ENCODE results near the gene HRC. TPM values are rescaled to one million over a fixed set of nuclear protein-coding genes. Genes with fewer than 3 reads are reported as not detected.

HRC gene
- total and polyA plus RNA-seq, 2 of the 8 experiments (the other 6 are each of a cell fraction or from before 2014, with no cell fraction given), result 2.3 to 2.6 TPM

DNA sequence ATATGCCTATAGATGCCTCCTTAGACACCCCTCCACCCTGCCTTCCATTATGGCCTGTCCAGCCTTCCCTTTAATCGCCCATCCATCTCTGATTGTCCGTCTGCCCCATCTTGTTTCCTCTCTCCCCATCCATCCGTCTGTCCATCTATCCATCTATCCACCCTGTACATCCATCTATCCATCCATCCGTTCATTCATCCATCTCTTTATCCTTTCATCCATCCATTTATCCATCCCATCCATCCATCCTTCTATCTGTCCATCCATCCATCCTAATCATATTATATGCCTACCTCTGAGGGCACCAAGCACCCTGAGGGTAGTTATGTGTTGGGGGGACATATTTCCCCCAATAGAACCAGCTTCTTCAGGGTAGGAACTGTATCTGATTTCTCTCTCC lies 25.5 kb upstream of the HRC start:
- Histone ChIP-seq H4K20me1 (replicated peaks in 1 of 2; ENCODE audit: control insufficient read depth in 1 of 2, insufficient read depth in 2 of 2, low read length in 2 of 2) (no peaks in the 10 kb centered on the region), H2AK5ac (ENCODE audit: low read depth, low read length) (no peak overlapping the region), H3K36me3 (ENCODE audit: control insufficient read depth in 2 of 4, insufficient read depth in 4 of 4, low read length in 3 of 4) (no peaks in the 10 kb centered on the region), H2AFZ (ENCODE audit: low read length) (no peak overlapping the region), H3K4me1 (replicated peaks in 1 of 4; ENCODE audit: control insufficient read depth in 3 of 4, insufficient read depth in 4 of 4, low read length in 3 of 4) (0 out of 7 replicates have a peak, but pooled peaks cover 0 to 2% (median 0%) of the 10 kb centered on the region in 4 experiments), H2BK20ac (ENCODE audit: low read length) (no peak overlapping the region), H3K9ac (replicated peaks in 1 of 4; ENCODE audit: extremely low read depth in 1 of 4, low read depth in 3 of 4, low read length in 3 of 4) (no peak overlapping the region), H2BK120ac (replicated peaks; ENCODE audit: low read depth, low read length) (no peak overlapping the region), H2BK5ac (ENCODE audit: low read depth, low read length) (no peak overlapping the region), H3K79me2 (ENCODE audit: control insufficient read depth in 1 of 2, insufficient read depth in 2 of 2, low read length in 2 of 2) (no peaks in the 10 kb centered on the region), H3K27me3 (replicated peaks in 1 of 4; ENCODE audit: control insufficient read depth in 3 of 4, extremely low read depth in 1 of 4, insufficient read depth in 3 of 4, low read length in 3 of 4) (no peaks in the 10 kb centered on the region; a peak in 1 of 7 replicates), H3K56ac (replicated peaks; ENCODE audit: insufficient read length, low read depth, low read length) (no peak overlapping the region), H3K27ac (ENCODE audit: low read depth, low read length) (no peak overlapping the region), H2BK15ac (ENCODE audit: low read length) (no peak overlapping the region), H4K91ac (replicated peaks; ENCODE audit: insufficient read length, low read length) (no peak overlapping the region), H4K8ac (ENCODE audit: extremely low read depth, insufficient read depth, low read length) (no peak overlapping the region), H3K9me3 (ENCODE audit: insufficient read depth in 2 of 2, low read depth in 1 of 2, low read length in 1 of 2) (no peaks in the 10 kb centered on the region), H3K79me1 (ENCODE audit: low read depth, low read length) (no peaks in the 10 kb centered on the region), H3K23me2 (ENCODE audit: low read depth, low read length) (peaks cover 8% of the 10 kb centered on the region; the same call in 1 of the 2 replicates), H3K18ac (ENCODE audit: extremely low read depth, low read length) (no peak overlapping the region), H3K4me2 (ENCODE audit: insufficient read depth in 1 of 2, low read depth in 2 of 2, low read length in 2 of 2) (no peak overlapping the region), H3K4ac (replicated peaks; ENCODE audit: insufficient read length, low read depth, low read length) (no peak overlapping the region), H3K23ac (ENCODE audit: insufficient read length) (no peak overlapping the region), H3K4me3 (ENCODE audit: extremely low read depth in 1 of 4, insufficient read depth in 2 of 4, low read depth in 3 of 4, low read length in 4 of 4) (no peak overlapping the region), H2BK12ac (ENCODE audit: low read depth, low read length) (no peak overlapping the region), H4K5ac (ENCODE audit: insufficient read length, low read depth, low read length) (no peak overlapping the region), H3K14ac (ENCODE audit: insufficient read length) (no peak overlapping the region)
- 96 to 100% methylated on average over 1 to 4 of the region's 4 CpGs for WGBS, 2 experiments (ENCODE audit: extremely low coverage in 1 of 2, insufficient coverage in 1 of 2, insufficient read length in 1 of 2, insufficient replicate concordance in 2 of 2, low coverage in 1 of 2, low lambda C conversion rate in 2 of 2, missing lambda C conversion rate in 1 of 2)
- POLR2A ChIA-PET (ENCODE audit: partially characterized antibody), result interaction anchor here (1.0 kb wide), 2 partner anchors 30 to 42 kb away, joined by 3 read pairs; no protein-coding TSS in a partner anchor
- no peak for DNase-seq (ENCODE audit: low read depth in 1 of 2, low spot score in 2 of 2)
- no peak for FAIRE-seq
- CTCF ChIA-PET (ENCODE audit: partially characterized antibody), result interaction anchor here (0.6 to 6.8 kb wide), 6 partner anchors 14 to 360 kb away, joined by 3 to 43 read pairs (median 3); no protein-coding TSS in a partner anchor
- TF ChIP-seq SP1 (IDR thresholded peaks at IDR 0.05; ENCODE audit: low read depth, low read length) (no peak), CBX5 (IDR thresholded peaks at IDR 0.05; ENCODE audit: low read depth, low read length) (no peak), RBBP5 (IDR thresholded peaks at IDR 0.05; ENCODE audit: borderline replicate concordance, low read depth, low read length) (no peak), SP4 (IDR thresholded peaks at IDR 0.05; ENCODE audit: low read length) (no peak), SRF (IDR thresholded peaks at IDR 0.05; ENCODE audit: low read depth, low read length) (no peak), KDM4A (IDR thresholded peaks at IDR 0.05; ENCODE audit: low read depth, low read length, severe bottlenecking) (no peak), RFX5 (IDR thresholded peaks at IDR 0.05; ENCODE audit: borderline replicate concordance, low read depth, low read length) (no peak), EP300 (IDR thresholded peaks at IDR 0.05; ENCODE audit: borderline replicate concordance in 1 of 2, low read depth in 2 of 2, low read length in 2 of 2) (no peak), GTF2F1 (IDR thresholded peaks at IDR 0.05; ENCODE audit: borderline replicate concordance, low read depth, low read length) (no peak), CTBP2 (IDR thresholded peaks at IDR 0.05; ENCODE audit: borderline replicate concordance, insufficient read depth, insufficient read length, low read length) (no peak), HDAC6 (IDR thresholded peaks at IDR 0.05; ENCODE audit: low read depth, low read length) (no peak)
- TF ChIP-seq, protein P1, sequence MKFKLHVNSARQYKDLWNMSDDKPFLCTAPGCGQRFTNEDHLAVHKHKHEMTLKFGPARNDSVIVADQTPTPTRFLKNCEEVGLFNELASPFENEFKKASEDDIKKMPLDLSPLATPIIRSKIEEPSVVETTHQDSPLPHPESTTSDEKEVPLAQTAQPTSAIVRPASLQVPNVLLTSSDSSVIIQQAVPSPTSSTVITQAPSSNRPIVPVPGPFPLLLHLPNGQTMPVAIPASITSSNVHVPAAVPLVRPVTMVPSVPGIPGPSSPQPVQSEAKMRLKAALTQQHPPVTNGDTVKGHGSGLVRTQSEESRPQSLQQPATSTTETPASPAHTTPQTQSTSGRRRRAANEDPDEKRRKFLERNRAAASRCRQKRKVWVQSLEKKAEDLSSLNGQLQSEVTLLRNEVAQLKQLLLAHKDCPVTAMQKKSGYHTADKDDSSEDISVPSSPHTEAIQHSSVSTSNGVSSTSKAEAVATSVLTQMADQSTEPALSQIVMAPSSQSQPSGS (IDR thresholded peaks at IDR 0.05; ENCODE audit: low read length), result no peak

All from H1 (cell line).